IPS DF 6.9 (cell line): Measurements from ENCODE around the gene BICD1.

Source experiments
- DNase-seq: peaks from one replicate; pipeline ENCODE4 v3.0.0-alpha.2; 2013; ENCODE audit warnings: low read depth, low spot score
- H3K27ac ChIP-seq: one replicate; pipeline ENCODE4 v1.5.1; 2013; ENCODE audit warnings: low read length, control low read depth
- H3K27me3 ChIP-seq: 2 replicates; pipeline ENCODE4 v1.6.1; 2013; ENCODE audit warnings: mild to moderate bottlenecking, low read length; ENCODE audit not compliant: control insufficient read depth, insufficient read depth
- H3K36me3 ChIP-seq: 2 replicates; pipeline ENCODE4 v1.6.1; 2013; ENCODE audit warnings: low read length; ENCODE audit not compliant: control insufficient read depth, insufficient read depth
- H3K4me1 ChIP-seq: 2 replicates; pipeline ENCODE4 v1.6.1; 2013; ENCODE audit warnings: low read length; ENCODE audit not compliant: control insufficient read depth, insufficient read depth
- H3K4me3 ChIP-seq: 2 replicates; pipeline ENCODE4 v1.5.1; 2013; ENCODE audit warnings: mild to moderate bottlenecking, low read length
- H3K9me3 ChIP-seq: 2 replicates; pipeline ENCODE4 v1.6.1; 2013; ENCODE audit warnings: low read length, inconsistent platforms; ENCODE audit not compliant: control insufficient read depth, insufficient read depth
- WGBS: extraction: QIAGEN DNeasy Blood & Tissue Kit; methylation state at CpG from one replicate; pipeline ENCODE4 v1.1.7; 2013; ENCODE audit warnings: mixed read lengths, missing lambda C conversion rate; ENCODE audit not compliant: insufficient read length, insufficient coverage; 5-methylcytosine and 5-hydroxymethylcytosine counted together

Gene BICD1

GRCh38 chr12:32255588-32255987 is 148.9 kb downstream of the BICD1 start:
- no peak for DNase-seq
- no peaks in the 10 kb centered on the region; the same call in 1 of the 2 replicates for H3K4me1 ChIP-seq
- no peaks in the 10 kb centered on the region for H3K36me3 ChIP-seq
- H3K27ac ChIP-seq = no peak overlapping the region
- no peaks in the 10 kb centered on the region for H3K9me3 ChIP-seq
- no peaks in the 10 kb centered on the region for H3K27me3 ChIP-seq
- WGBS = no CpG with 5 or more reads among the region's 4 CpGs
- H3K4me3 ChIP-seq = no peak overlapping the region

- H3K4me1 ChIP-seq = no peaks in the 10 kb centered on the region; the same call in 1 of the 2 replicates
- no peak overlapping the region for H3K4me3 ChIP-seq
- WGBS = no CpG with 5 or more reads among the region's 7 CpGs
- no peaks in the 10 kb centered on the region for H3K9me3 ChIP-seq
- no peaks in the 10 kb centered on the region for H3K27me3 ChIP-seq
- H3K27ac ChIP-seq = no peak overlapping the region
- no peak for DNase-seq
- no peaks in the 10 kb centered on the region for H3K36me3 ChIP-seq
Observed at GRCh38 chr12:32257695-32258496, 151.2 kb downstream of the BICD1 start.

GRCh38 chr12:32260696-32261095 is 154.0 kb downstream of the BICD1 start:
- no peaks in the 10 kb centered on the region; the same call in 1 of the 2 replicates for H3K4me1 ChIP-seq
- DNase-seq = no peak
- no CpG with 5 or more reads among the region's 3 CpGs for WGBS
- no peak overlapping the region for H3K4me3 ChIP-seq
- H3K9me3 ChIP-seq = no peaks in the 10 kb centered on the region
- H3K27me3 ChIP-seq = no peaks in the 10 kb centered on the region
- H3K36me3 ChIP-seq = no peaks in the 10 kb centered on the region
- H3K27ac ChIP-seq = no peak overlapping the region

GRCh38 chr12:32261638-32262037 is 155.0 kb downstream of the BICD1 start:
- WGBS = no CpG with 5 or more reads among the region's 1 CpG
- DNase-seq = no peak
- no peak overlapping the region for H3K27ac ChIP-seq
- no peak overlapping the region for H3K4me3 ChIP-seq
- H3K4me1 ChIP-seq = no peaks in the 10 kb centered on the region; the same call in 1 of the 2 replicates
- H3K36me3 ChIP-seq = no peaks in the 10 kb centered on the region
- H3K9me3 ChIP-seq = no peaks in the 10 kb centered on the region
- no peaks in the 10 kb centered on the region for H3K27me3 ChIP-seq

GRCh38 chr12:32264961-32265360 is 158.3 kb downstream of the BICD1 start:
- no CpG with 5 or more reads among the region's 5 CpGs for whole genome bisulfite sequencing
- H3K36me3 ChIP-seq = no peaks in the 10 kb centered on the region
- DNase-seq = no peak
- H3K4me3 ChIP-seq = no peak overlapping the region
- H3K4me1 ChIP-seq = no peaks in the 10 kb centered on the region; the same call in 1 of the 2 replicates
- H3K27me3 ChIP-seq = no peaks in the 10 kb centered on the region
- no peak overlapping the region for H3K27ac ChIP-seq
- no peaks in the 10 kb centered on the region for H3K9me3 ChIP-seq

GRCh38 chr12:32265456-32265855 is 158.8 kb downstream of the BICD1 start:
- H3K4me1 ChIP-seq = no peaks in the 10 kb centered on the region
- no peaks in the 10 kb centered on the region for H3K36me3 ChIP-seq
- WGBS = no CpG with 5 or more reads among the region's 7 CpGs
- H3K9me3 ChIP-seq = no peaks in the 10 kb centered on the region
- no peak for DNase-seq
- H3K4me3 ChIP-seq = no peak overlapping the region
- H3K27me3 ChIP-seq = no peaks in the 10 kb centered on the region
- H3K27ac ChIP-seq = no peak overlapping the region

GRCh38 chr12:32265951-32266350 is 159.3 kb downstream of the BICD1 start:
- Histone ChIP-seq H3K27ac (no peak overlapping the region), H3K27me3 (no peaks in the 10 kb centered on the region), H3K9me3 (no peaks in the 10 kb centered on the region), H3K4me1 (0 out of 2 replicates have a peak, but pooled peaks cover 2% of the 10 kb centered on the region), H3K4me3 (no peak overlapping the region), H3K36me3 (no peaks in the 10 kb centered on the region)
- DNase-seq = no peak
- no CpG with 5 or more reads among the region's 3 CpGs for WGBS

GRCh38 chr12:32266756-32267155 is 160.1 kb downstream of the BICD1 start:
- H3K9me3 ChIP-seq = no peaks in the 10 kb centered on the region
- no peak overlapping the region for H3K27ac ChIP-seq
- H3K4me3 ChIP-seq = no peak overlapping the region
- H3K27me3 ChIP-seq = no peaks in the 10 kb centered on the region
- H3K4me1 ChIP-seq = 0 out of 2 replicates have a peak, but pooled peaks cover 2% of the 10 kb centered on the region
- DNase-seq = no peak
- no peaks in the 10 kb centered on the region for H3K36me3 ChIP-seq
- no CpG with 5 or more reads among the region's 5 CpGs for WGBS

GRCh38 chr12:32270818-32271710 is 164.4 kb downstream of the BICD1 start:
- H3K9me3 ChIP-seq = no peaks in the 10 kb centered on the region
- no peaks in the 10 kb centered on the region for H3K27me3 ChIP-seq
- H3K36me3 ChIP-seq = no peaks in the 10 kb centered on the region
- H3K4me3 ChIP-seq = no peak overlapping the region
- no peak for DNase-seq
- no CpG with 5 or more reads among the region's 10 CpGs for WGBS
- 0 out of 2 replicates have a peak, but pooled peaks cover 2% of the 10 kb centered on the region for H3K4me1 ChIP-seq
- H3K27ac ChIP-seq = no peak overlapping the region

GRCh38 chr12:32272465-32272864 is 165.8 kb downstream of the BICD1 start:
- Histone ChIP-seq H3K4me3 (no peak overlapping the region), H3K4me1 (0 out of 2 replicates have a peak, but pooled peaks cover 2% of the 10 kb centered on the region), H3K9me3 (no peaks in the 10 kb centered on the region), H3K36me3 (no peaks in the 10 kb centered on the region), H3K27me3 (no peaks in the 10 kb centered on the region), H3K27ac (no peak overlapping the region)
- no CpG with 5 or more reads among the region's 2 CpGs for WGBS
- DNase-seq = no peak
